IPS DF 4.7 (cell line): ENCODE data around the gene CCDC88C.
"Not testable (repeated sequence)": the region's sequence is repeated elsewhere in the genome, so short reads cannot be mapped to it uniquely, and the experiment has no call there.

Experiments used
- DNase-seq: peaks from one replicate; pipeline ENCODE4 v3.0.0-alpha.2; 2013; ENCODE audit warnings: low spot score; ENCODE audit errors: extremely low read depth

CCDC88C gene

DNA sequence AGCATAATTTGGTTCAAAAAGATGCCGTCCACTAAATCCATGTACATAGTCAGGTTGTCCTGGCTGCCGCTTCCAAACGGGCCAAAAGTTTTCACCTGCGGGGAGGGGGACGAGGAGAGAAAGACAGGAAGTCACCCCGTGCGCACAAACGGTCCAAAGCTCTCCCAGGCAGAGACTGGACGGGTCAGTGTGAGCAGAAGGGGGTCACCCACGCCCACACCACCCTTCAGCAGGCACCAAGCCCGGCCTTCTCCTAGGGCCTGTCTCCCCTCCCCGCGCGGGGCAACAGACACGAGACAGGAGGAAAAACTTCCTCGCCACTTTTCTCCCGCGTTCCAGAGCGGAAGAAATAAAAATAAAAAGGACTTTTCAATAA lies 888 bp downstream of the CCDC88C start:
- DNase-seq, result no peak

DNA sequence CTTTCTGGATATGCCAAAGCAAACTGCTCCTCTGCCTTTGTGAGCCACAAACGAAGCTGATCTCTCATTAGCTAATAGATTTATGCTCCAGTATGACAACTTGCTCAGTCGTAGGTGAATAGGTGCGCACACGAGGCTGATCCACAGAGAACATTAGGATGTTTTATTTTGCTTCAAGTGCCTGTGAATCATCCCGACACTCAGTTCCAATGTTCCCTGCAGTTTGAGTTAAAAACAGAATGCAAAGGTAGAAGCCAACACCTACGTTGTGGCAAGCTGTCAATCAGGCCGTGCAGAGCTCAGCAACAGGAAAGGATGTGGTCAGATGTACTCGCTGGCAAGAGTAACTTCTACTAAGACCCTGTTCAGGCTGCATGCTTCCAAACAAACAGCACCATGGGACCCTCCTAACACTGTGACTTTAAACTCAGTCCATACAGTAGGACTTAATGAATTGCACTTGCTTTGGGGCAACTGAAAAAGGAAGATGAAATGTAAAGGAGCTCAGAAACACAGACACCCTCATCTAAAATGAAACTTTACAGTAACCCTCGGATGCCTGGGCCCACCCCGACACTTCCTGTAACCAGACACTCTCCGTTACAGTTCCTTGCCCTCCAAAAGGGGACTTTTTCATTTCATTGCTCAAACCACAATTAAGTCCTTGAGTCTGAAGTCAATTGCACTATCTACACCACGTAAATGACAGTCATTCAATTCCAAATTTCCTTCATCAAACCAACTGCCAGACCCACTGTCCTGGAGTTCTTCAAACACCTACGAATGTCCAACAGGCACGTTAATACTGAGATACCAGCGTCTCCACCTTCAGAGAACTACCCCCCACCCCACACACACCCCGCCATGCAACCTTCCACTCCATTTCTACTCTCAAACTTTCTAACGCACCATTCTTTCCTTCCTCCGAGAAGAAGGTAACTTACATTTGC lies 1.6 kb downstream of the CCDC88C start:
- DNase-seq, result no peak

- no peak for DNase-seq
These were observed 3.2 kb downstream of the CCDC88C start for GRCh38 chr14:91414475-91414833.

DNA sequence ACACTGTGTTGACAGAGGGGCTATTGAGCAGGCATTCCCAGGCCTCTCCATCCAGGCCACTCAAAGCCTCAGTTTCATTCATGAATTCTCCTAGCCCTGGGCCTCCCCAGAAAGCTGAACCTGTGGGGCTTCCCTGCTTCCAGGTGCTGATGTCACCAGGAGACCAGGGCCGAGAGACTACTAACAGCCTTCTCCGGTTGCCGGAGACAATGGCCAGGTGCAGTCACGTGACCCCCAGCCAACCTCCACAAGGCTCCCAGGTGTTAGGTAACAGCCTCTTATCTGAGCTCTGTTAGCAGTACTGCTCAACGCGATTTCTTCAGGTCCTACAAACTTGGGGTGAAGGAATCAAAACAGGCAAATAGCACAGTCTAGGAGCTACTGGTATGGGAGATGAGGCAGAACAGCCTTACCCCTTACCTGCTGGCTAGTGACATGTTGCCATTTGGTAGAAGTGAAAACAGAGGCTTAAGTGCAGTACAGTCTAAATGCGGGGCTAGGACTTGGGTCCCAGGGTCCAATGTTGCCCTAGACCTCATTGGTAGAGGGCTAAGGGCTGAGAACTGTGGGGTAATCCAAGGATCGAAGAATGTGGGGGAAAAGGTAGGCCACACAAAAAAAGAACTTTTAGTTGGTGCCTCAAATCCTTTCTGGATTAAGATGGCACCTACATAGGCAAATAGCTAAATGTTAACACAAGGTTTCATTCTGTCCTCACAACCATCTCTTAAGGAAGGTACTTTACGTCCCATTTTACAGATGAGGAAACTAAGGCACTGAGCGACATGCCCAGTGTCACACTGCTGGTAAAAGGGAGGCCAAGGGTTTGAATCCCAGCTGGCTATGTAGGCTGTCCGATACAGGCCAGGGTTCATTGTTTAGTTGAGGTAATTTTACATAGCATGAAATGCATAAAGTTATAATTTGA lies 3.8 kb downstream of the CCDC88C start:
- DNase-seq, result no peak

DNA sequence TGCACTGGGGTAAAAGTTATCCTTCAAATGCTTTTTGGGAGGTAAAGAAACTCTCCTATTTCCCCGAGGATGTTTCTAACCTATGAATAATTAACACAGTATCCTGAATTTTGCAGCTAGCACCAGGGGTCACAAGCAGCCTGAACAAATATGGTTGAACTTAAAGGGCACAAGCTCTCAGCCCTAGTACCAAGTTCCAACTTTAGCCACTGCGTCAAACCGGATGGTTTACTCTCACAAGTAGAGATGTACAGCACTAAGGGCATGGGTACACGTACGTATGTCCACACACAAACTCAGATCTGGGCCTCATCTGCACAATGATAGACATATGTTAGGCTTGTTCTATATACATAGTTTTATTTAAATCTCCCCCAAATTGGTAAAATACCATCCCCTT lies 4.7 kb downstream of the CCDC88C start:
- DNase-seq, result no peak

GRCh38 chr14:91410771-91411536 lies 6.7 kb downstream of the CCDC88C start:
- no peak for DNase-seq

DNA sequence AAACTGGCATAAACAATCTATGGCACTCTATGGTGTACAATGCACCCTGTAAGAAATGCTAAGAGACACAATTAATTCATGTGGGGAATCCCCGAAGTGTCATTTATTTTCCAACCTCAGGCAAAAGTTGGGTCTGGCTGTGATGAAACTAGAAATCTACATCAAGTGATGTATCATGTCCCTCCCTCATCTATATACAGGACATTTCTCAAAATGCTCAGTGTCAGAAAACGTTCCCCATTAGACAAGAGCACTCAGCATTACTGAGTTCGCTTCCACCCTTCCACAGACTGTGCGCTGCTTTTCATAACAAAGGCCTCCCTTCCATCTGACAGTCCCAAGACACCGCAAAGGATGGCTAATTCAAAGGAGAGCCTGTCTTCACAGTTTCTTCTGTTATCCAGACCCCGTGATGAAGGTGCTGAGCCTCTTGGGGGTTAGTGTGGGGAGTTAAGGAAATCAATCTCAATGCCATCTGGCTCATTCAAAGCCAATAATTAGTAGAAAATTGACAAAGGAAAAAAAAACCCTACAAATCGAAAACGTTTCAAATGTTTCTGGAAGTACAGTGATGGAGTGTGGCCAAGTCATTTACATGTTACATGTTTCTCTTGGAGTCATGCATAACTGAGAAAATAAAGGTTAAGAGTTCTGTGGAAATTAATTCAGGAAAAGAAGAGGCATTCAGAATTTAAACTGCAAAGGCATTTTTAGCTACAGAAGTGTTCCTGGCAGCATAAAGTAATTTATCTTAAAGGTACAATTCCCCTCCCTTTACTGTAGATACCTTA lies 7.5 kb downstream of the CCDC88C start:
- no peak for DNase-seq

GRCh38 chr14:91409240-91409639 lies 8.4 kb downstream of the CCDC88C start:
- not testable (repeated sequence) for DNase-seq

GRCh38 chr14:91406982-91407381 lies 10.6 kb downstream of the CCDC88C start:
- DNase-seq, result no peak

- DNase-seq, result no peak
These were observed 11.2 kb downstream of the CCDC88C start for GRCh38 chr14:91406451-91406850.

DNA sequence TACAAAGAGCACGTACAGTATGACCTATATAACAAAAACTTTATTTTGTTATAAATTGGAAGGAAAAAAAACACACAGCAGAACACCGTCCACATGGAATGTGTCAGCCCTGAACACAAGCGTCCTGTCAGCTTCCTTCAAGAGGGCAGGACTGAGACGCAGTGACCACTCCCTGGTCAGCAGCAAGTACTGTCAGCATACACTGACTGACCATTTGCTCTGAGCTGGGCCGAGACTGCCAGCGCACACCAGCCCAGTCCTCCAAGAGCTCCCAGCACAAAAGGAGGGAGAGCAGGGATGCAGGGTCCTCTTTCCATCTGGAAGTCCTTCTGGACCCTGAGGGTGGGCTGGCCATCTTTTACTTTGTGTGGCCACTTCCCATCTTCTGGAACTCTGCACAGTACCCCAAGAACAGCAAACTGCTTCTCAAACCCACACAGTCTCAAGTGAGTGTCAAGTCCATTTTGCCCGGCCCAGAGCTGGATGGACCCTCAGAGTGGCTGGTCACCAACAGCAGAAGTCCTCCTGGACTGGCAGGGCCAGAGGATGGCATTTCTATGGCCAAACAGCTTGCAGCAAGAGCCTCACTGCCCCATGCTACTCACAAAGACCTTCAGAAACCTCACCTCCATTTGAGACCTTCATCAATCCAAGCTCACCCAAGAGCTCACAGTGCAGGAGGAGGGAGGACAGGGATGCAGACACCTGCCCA lies 11.7 kb downstream of the CCDC88C start:
- no peak for DNase-seq

- no peak for DNase-seq
These were observed 12.3 kb downstream of the CCDC88C start for GRCh38 chr14:91405241-91405721.

GRCh38 chr14:91402771-91403600 lies 14.6 kb downstream of the CCDC88C start:
- DNase-seq, result no peak

DNA sequence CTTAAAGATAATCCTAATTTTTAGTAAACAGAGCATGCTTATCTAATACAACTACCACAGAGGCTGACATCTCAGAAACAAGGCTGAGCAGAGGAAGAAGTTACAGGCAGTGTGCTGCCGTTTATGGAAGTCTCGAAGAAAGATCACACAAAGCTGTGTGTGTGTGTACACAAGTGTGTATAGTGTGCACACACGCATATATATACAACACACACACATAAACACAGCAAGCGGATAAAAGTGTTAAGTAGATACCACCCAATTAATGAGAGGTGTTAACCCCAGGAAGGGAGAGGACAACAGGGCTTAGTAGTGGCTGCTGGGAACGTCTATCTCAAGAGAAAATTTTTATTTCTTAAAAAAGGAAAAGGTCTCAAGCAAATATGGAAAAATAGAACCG lies 15.3 kb downstream of the CCDC88C start:
- DNase-seq, result no peak

GRCh38 chr14:91401751-91402150 lies 15.9 kb downstream of the CCDC88C start:
- DNase-seq, result no peak

DNA sequence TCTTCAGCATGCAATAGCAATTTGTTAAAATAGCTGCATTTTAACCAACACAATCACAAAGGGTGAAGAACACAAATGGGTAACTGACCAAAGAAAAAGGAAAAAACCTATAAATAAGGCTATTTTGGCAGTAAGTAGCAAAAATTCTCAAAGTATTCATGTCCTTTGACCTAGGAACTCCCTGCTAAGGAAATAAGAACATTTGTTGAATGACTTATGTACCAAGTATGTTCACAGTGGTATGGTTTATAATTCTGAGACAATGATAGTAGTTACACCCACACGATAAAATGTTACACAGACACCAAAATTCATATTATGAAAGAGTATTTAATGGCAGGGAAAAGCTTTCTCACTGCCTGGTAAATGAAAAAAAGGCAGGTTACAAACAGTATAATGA lies 16.9 kb downstream of the CCDC88C start:
- DNase-seq, result no peak

DNA sequence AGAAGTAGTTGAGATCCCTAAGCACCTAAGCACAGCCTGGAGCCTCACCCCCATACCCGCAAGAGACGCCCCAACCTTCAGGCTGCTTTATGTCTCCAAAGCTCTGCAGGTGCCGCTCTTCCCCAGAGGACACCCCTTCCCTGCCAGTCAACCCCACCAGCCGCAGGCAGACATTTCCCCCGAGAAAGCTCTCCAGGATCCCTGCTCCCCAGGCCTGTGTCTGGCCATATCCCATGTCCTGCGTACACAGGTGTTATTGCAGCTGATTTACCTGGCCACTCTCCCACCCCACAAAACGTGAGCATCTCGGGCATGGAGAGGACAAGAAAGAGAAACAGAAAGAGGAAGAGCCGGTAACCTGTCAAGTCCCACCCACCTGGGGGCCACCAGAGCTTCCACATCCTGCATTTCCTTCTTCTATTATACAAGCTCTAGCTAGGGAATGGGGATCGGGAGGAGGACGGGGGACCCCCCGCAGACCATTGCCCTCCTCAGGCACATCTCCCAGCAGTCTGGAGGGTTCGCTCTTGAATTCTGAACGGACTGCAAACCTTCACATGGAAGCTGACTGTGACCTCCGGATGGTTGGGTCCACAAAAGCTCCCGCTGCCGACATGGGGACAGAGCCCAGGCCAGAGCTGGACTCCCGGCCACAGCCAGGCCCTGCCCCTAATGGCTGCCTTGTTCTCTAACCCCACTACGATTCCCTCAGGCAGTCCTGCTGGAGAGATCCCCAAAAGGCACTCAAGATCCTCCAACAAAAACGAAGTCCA lies 17.6 kb downstream of the CCDC88C start:
- no peak for DNase-seq

DNA sequence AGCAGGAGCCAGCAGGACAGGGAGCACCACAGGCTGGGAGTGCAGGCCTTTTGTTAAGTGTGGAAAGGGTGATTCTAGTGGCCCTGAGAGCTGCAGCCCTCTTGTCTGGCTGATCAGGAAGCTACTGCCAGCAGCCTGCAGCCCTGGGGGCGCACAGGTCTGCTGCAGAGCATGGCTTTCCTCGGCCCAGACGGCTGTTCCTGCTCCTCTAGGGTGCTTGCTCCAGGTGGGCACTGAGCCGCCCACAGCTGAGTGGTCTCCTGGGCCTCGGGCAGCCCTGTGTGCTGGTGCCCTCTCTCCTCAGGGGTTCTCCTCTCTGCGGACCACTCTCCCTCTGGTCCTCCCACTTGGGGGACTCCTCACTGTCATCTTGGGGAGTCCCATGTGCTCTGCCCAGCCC lies 18.9 kb downstream of the CCDC88C start:
- DNase-seq, result no peak
